ENCODE data around the gene CTNNAL1. TPM values are rescaled to one million over a fixed set of nuclear protein-coding genes. Genes with fewer than 3 reads are reported as not detected.
A peak's percentile ranks its signal among the peaks of the same experiment; 100 is the strongest.

The CTNNAL1 gene
- total and polyA plus RNA-seq, 2 of the 8 experiments (the other 6 are each of a cell fraction or from before 2014, with no cell fraction given), result 23.2 to 66.1 TPM

- WGBS, 2 experiments (ENCODE audit: extremely low coverage in 1 of 2, insufficient coverage in 1 of 2, insufficient read length in 1 of 2, insufficient replicate concordance in 2 of 2, low coverage in 1 of 2, low lambda C conversion rate in 2 of 2, missing lambda C conversion rate in 1 of 2), result 0% methylated on average over 16 of the region's 47 CpGs; no CpG with 5 or more reads in 1 of the 2 experiments
- Histone ChIP-seq H4K5ac (ENCODE audit: insufficient read length, low read depth, low read length) (peak within 1 kb of the TSS; percentile 98), H3K79me1 (ENCODE audit: low read depth, low read length) (peaks cover 2% of the 10 kb centered on the region), H2BK12ac (ENCODE audit: low read depth, low read length) (no peak within 1 kb of the TSS), H3K23me2 (ENCODE audit: low read depth, low read length) (peaks cover 10% of the 10 kb centered on the region), H3K27ac (ENCODE audit: low read depth, low read length) (peak within 1 kb of the TSS; percentile 79), H3K23ac (ENCODE audit: insufficient read length) (no peak within 1 kb of the TSS), H3K18ac (ENCODE audit: extremely low read depth, low read length) (peak within 1 kb of the TSS; percentile 98), H4K8ac (ENCODE audit: extremely low read depth, insufficient read depth, low read length) (peak within 1 kb of the TSS; percentile 97), H3K9me3 (ENCODE audit: insufficient read depth in 2 of 2, low read depth in 1 of 2, low read length in 1 of 2) (no peaks in the 10 kb centered on the region), H2AK5ac (ENCODE audit: low read depth, low read length) (no peak within 1 kb of the TSS), H3K14ac (ENCODE audit: insufficient read length) (peak within 1 kb of the TSS; percentile 77), H3K36me3 (ENCODE audit: control insufficient read depth in 2 of 4, insufficient read depth in 4 of 4, low read length in 3 of 4) (peaks cover 2 to 9% (median 2%) of the 10 kb centered on the region in 4 experiments; a peak in 3 of 8 replicates), H3K4me2 (ENCODE audit: insufficient read depth in 1 of 2, low read depth in 2 of 2, low read length in 2 of 2) (peak within 1 kb of the TSS; percentile 77 to 99), H3K4me1 (replicated peaks in 1 of 4; ENCODE audit: control insufficient read depth in 3 of 4, insufficient read depth in 4 of 4, low read length in 3 of 4) (peaks cover 0 to 4% (median under 1%) of the 10 kb centered on the region in 4 experiments; a peak in 4 of 7 replicates), H2BK5ac (ENCODE audit: low read depth, low read length) (peak within 1 kb of the TSS; percentile 92), H2BK15ac (ENCODE audit: low read length) (0 out of 2 replicates have a peak within 1 kb of the TSS, but pooled peaks have one; percentile 76), H3K79me2 (ENCODE audit: control insufficient read depth in 1 of 2, insufficient read depth in 2 of 2, low read length in 2 of 2) (peaks cover 10 to 26% of the 10 kb centered on the region in 2 experiments), H2AFZ (ENCODE audit: low read length) (peak within 1 kb of the TSS; percentile 100), H2BK120ac (replicated peaks; ENCODE audit: low read depth, low read length) (no peak within 1 kb of the TSS), H3K27me3 (replicated peaks in 1 of 4; ENCODE audit: control insufficient read depth in 3 of 4, extremely low read depth in 1 of 4, insufficient read depth in 3 of 4, low read length in 3 of 4) (no peaks in the 10 kb centered on the region), H3K4me3 (ENCODE audit: extremely low read depth in 1 of 4, insufficient read depth in 2 of 4, low read depth in 3 of 4, low read length in 4 of 4) (peak within 1 kb of the TSS; percentile 96 to 100 (median 98)), H3K56ac (replicated peaks; ENCODE audit: insufficient read length, low read depth, low read length) (peak within 1 kb of the TSS; percentile 42), H3K4ac (replicated peaks; ENCODE audit: insufficient read length, low read depth, low read length) (peak within 1 kb of the TSS; percentile 75), H2BK20ac (ENCODE audit: low read length) (no peak within 1 kb of the TSS), H4K20me1 (replicated peaks in 1 of 2; ENCODE audit: control insufficient read depth in 1 of 2, insufficient read depth in 2 of 2, low read length in 2 of 2) (no peaks in the 10 kb centered on the region), H3K9ac (replicated peaks in 1 of 4; ENCODE audit: extremely low read depth in 1 of 4, low read depth in 3 of 4, low read length in 3 of 4) (peak within 1 kb of the TSS; percentile 88 to 91 (median 88)), H4K91ac (replicated peaks; ENCODE audit: insufficient read length, low read length) (peak within 1 kb of the TSS; percentile 96)
- ChIA-PET CTCF (ENCODE audit: partially characterized antibody) (interaction anchor here (1.3 kb wide), 1 partner anchor 16 kb away, joined by 6 read pairs; no protein-coding TSS in a partner anchor), POLR2A (ENCODE audit: partially characterized antibody) (interaction anchor here (0.6 to 1.2 kb wide), 3 partner anchors 12 to 1538 kb away, joined by 3 read pairs; no protein-coding TSS in a partner anchor)
- no peak for FAIRE-seq
- peak; percentile 38 to 78 for DNase-seq (ENCODE audit: low read depth in 1 of 2, low spot score in 2 of 2)
- TF ChIP-seq CHD1 (IDR thresholded peaks at IDR 0.05; ENCODE audit: low read depth, low read length) (no peak), SRF (IDR thresholded peaks at IDR 0.05; ENCODE audit: low read depth, low read length) (peak; percentile 33; the same call in 1 of the 2 replicates), KDM4A (IDR thresholded peaks at IDR 0.05; ENCODE audit: low read depth, low read length, severe bottlenecking) (peak; percentile 32), ASH2L (IDR thresholded peaks at IDR 0.05; ENCODE audit: low read length) (peak; percentile 72), POU5F1 (IDR thresholded peaks at IDR 0.05; ENCODE audit: low read depth, low read length) (no peak), SP1 (IDR thresholded peaks at IDR 0.05; ENCODE audit: low read depth, low read length) (no peak), EZH2 (IDR thresholded peaks at IDR 0.05; ENCODE audit: low read depth, low read length, severe bottlenecking) (no peak), BACH1 (IDR thresholded peaks at IDR 0.05; ENCODE audit: low read length) (no peak), HDAC2 (IDR thresholded peaks at IDR 0.05; ENCODE audit: borderline replicate concordance in 1 of 2, low read depth in 2 of 2, low read length in 2 of 2) (peak in 1 of 2 experiments; percentile 81; a peak in 1 of 4 replicates), E2F6 (IDR thresholded peaks at IDR 0.05) (no peak), KDM5A (IDR thresholded peaks at IDR 0.05; ENCODE audit: low read length) (no peak)
Measured at GRCh38 chr9:108934323-108934893, 78.9 kb downstream of the CTNNAL1 start, which contains the start of gene ABITRAM. TSS of gene ABITRAM (plus strand) at chr9:108934400. CDS start at chr9:108934487, 87 bp downstream.
